ENCODE measurements around the gene DDX1. TPM values are rescaled to one million over a fixed set of nuclear protein-coding genes. Genes with fewer than 3 reads are reported as not detected.
"Not testable (repeated sequence)": the region's sequence is repeated elsewhere in the genome, so short reads cannot be mapped to it uniquely, and the experiment has no call there.

DDX1 gene
- total RNA-seq, 2 experiments from 2014 or later: 55.4 to 55.6 TPM

DNA sequence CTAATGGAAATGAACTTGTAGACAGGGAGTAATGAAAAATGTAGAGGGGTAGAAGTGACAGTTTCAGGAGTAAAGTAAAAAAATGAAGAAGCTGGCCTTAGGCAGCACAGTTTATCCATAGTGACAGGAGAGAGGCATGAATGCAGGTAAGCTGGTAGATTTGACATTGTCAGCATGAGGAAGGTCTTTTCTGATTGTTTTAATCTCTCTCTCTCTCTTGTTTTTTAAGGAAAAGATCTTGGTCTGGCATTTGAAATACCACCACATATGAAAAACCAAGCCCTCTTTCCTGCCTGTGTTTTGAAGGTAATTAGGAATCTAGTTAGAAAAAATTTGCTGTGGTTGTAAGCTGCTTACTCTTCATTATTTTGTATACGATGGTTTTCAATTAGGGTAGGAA is 14.1 kb downstream of the DDX1 start:
- H3K9me3 Mint-ChIP-seq: no peaks in the 10 kb centered on the region
- no peak overlapping the region for H3K4me3 Mint-ChIP-seq
- CTCF ChIA-PET: interaction anchor here (0.6 kb wide), 1 partner anchor 29 kb away, joined by 3 read pairs; no protein-coding TSS in a partner anchor
- POLR2A ChIA-PET: no interaction called here
- no peaks in the 10 kb centered on the region for H3K4me1 Mint-ChIP-seq
- H3K27me3 Mint-ChIP-seq: no peaks in the 10 kb centered on the region
- peaks cover 78% of the 10 kb centered on the region for H3K36me3 Mint-ChIP-seq (ENCODE audit: low read depth)
- DNase-seq: no peak
- no peak overlapping the region for H3K27ac Mint-ChIP-seq

GRCh38 chr2:15606481-15607441 is 15.1 kb downstream of the DDX1 start:
- no peaks in the 10 kb centered on the region for H3K9me3 Mint-ChIP-seq
- no peak overlapping the region for H3K4me3 Mint-ChIP-seq
- CTCF ChIA-PET: interaction anchor here (0.6 kb wide), 1 partner anchor 28 kb away, joined by 3 read pairs; no protein-coding TSS in a partner anchor
- no peak for DNase-seq
- H3K27ac Mint-ChIP-seq: no peak overlapping the region
- no peaks in the 10 kb centered on the region for H3K27me3 Mint-ChIP-seq
- no peaks in the 10 kb centered on the region for H3K4me1 Mint-ChIP-seq
- POLR2A ChIA-PET: interaction anchor here (0.8 kb wide), 1 partner anchor 14 kb away, joined by 3 read pairs; no protein-coding TSS in a partner anchor
- H3K36me3 Mint-ChIP-seq (ENCODE audit: low read depth): peaks cover 69% of the 10 kb centered on the region

DNA sequence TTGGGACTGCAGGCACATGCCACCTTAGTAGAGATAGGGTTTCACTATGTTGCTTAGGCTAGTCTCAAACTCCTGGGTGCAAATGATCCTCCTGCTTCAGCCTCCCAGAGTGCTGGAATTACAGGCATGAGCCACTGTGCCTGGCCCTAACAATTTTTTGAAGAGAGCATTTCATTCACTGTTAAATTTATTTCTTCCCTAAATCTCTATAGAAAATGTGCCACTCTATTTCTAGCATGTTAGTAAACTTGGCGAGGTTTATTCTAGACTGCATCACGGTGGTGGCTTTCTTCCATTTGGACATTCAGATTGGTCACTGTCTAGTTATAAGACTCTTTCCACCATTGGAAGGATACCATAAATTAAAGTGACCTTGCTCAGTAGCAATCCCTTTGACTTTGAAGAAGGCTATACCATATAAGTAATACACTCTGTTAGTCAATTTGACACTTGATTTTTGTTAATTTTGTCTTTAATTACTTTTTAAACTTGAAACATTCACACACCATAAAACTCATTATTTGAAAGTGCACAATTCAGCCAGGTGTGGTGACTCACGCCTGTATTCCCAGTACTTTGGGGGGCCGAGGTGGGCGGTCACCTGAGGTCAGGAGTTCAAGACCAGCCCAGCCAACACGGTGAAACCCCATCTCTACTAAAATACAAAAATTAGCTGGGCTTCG is 16.2 kb downstream of the DDX1 start:
- Mint-ChIP-seq H3K36me3 (ENCODE audit: low read depth) (peaks cover 63% of the 10 kb centered on the region), H3K4me3 (no peak overlapping the region), H3K27ac (no peak overlapping the region), H3K4me1 (no peaks in the 10 kb centered on the region), H3K9me3 (no peaks in the 10 kb centered on the region), H3K27me3 (no peaks in the 10 kb centered on the region)
- POLR2A ChIA-PET: interaction anchor here (2.1 kb wide), 1 partner anchor 16 kb away, joined by 7 read pairs; the partner anchor contains the start of gene DDX1
- no peak for DNase-seq
- CTCF ChIA-PET: no interaction called here

- no peak for DNase-seq
- Mint-ChIP-seq H3K27me3 (no peaks in the 10 kb centered on the region), H3K9me3 (no peaks in the 10 kb centered on the region), H3K4me1 (no peaks in the 10 kb centered on the region), H3K36me3 (ENCODE audit: low read depth) (peaks cover 63% of the 10 kb centered on the region), H3K27ac (no peak overlapping the region), H3K4me3 (no peak overlapping the region)
- ChIA-PET POLR2A (interaction anchor here (2.1 kb wide), 1 partner anchor 16 kb away, joined by 7 read pairs; the partner anchor contains the start of gene DDX1), CTCF (no interaction called here)
Observed at GRCh38 chr2:15608392-15608761, 16.7 kb downstream of the DDX1 start.

GRCh38 chr2:15609341-15610042 is 17.8 kb downstream of the DDX1 start:
- no peak for DNase-seq
- Mint-ChIP-seq H3K4me3 (no peak overlapping the region), H3K27me3 (no peaks in the 10 kb centered on the region), H3K4me1 (no peaks in the 10 kb centered on the region), H3K27ac (no peak overlapping the region), H3K9me3 (no peaks in the 10 kb centered on the region), H3K36me3 (ENCODE audit: low read depth) (peaks cover 61% of the 10 kb centered on the region)
- ChIA-PET POLR2A (interaction anchor here (2.1 kb wide), 1 partner anchor 17 kb away, joined by 7 read pairs; the partner anchor contains the start of gene DDX1), CTCF (interaction anchor here (0.6 to 0.8 kb wide), 3 partner anchors 37 to 426 kb away, joined by 3 read pairs; no protein-coding TSS in a partner anchor)

DNA sequence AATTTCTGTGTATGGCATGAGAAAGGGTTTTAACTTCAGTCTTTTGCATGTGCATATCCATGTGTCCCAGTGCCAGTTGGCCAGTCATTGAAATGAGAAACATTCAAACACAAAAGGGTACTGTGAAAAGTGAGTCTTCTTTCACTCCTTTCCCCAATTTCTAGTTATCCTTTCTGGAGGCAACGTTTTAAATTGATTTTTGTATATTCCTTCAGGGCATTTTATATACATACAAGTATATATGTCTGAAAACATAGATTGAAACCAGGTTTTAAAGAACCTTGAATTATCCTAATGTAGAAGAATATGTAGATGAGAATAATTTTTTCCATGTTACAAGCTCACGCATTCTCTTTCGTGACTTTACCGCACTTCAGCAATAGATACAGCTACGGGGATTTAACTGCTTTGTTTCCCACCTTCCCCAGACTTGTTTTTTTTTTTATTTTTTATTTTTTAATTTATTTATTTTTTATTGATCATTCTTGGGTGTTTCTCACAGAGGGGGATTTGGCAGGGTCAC is 18.8 kb downstream of the DDX1 start:
- H3K27me3 Mint-ChIP-seq: no peaks in the 10 kb centered on the region
- H3K36me3 Mint-ChIP-seq (ENCODE audit: low read depth): peaks cover 57% of the 10 kb centered on the region
- CTCF ChIA-PET: no interaction called here
- H3K4me3 Mint-ChIP-seq: no peak overlapping the region
- no peaks in the 10 kb centered on the region for H3K4me1 Mint-ChIP-seq
- no peaks in the 10 kb centered on the region for H3K9me3 Mint-ChIP-seq
- no peak overlapping the region for H3K27ac Mint-ChIP-seq
- POLR2A ChIA-PET: no interaction called here
- DNase-seq: no peak

DNA sequence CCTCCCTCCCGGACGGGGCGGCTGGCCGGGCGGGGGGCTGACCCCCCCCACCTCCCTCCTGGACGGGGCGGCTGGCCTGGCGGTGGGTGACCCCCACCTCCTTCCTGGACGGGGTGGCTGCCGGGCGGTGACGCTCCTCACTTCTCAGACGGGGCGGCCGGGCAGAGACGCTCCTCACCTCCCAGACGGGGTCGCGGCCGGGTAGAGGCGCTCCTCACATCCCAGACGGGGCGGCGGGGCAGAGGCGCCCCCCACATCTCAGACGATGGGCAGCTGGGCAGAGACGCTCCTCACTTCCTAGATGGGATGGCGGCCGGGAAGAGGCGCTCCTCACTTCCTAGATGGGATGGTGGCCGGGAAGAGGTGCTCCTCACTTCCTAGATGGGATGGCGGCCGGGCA is 20.4 kb downstream of the DDX1 start:
- DNase-seq, H3K4me3 Mint-ChIP-seq, H3K9me3 Mint-ChIP-seq, H3K27ac Mint-ChIP-seq, CTCF ChIA-PET, POLR2A ChIA-PET, H3K4me1 Mint-ChIP-seq, H3K27me3 Mint-ChIP-seq: not testable (repeated sequence)
- H3K36me3 Mint-ChIP-seq (ENCODE audit: low read depth): peaks cover 50% of the 10 kb centered on the region

DNA sequence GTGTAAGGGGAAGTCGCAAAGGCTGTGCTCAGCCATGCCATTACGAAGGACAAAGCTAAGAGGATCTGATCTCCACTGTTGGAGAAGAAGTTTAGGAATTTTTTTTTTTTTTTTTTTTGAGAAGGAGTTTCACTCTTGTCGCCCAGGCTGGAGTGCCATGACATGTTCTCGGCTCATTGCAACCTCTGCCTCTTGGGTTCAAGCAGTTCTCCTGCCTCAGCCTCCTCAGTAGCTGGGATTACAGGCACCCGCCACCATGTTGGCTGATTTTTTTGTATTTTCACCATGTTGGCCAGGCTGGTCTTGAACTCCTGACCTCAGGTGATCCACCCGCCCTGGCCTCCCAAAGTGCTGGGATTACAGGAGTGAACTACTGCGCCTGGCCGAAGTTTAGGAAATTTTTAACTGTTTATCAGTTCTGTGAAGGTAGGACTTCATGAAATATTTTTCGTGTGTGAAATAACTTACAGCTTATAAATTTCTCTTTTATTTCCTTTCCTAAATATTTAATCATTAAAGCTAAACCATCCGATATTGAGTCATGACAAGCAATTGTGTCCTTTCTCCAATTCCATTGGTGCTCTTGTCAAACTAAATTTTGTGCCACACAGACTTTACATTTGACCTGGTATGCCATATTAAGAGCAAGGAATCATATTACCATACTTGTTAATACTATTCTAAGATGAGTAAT is 22.2 kb downstream of the DDX1 start:
- no peak overlapping the region for H3K27ac Mint-ChIP-seq
- no peak overlapping the region for H3K4me3 Mint-ChIP-seq
- POLR2A ChIA-PET: interaction anchor here (0.7 kb wide), 1 partner anchor 48 kb away, joined by 4 read pairs; no protein-coding TSS in a partner anchor
- H3K4me1 Mint-ChIP-seq: no peaks in the 10 kb centered on the region
- H3K27me3 Mint-ChIP-seq: no peaks in the 10 kb centered on the region
- H3K9me3 Mint-ChIP-seq: no peaks in the 10 kb centered on the region
- H3K36me3 Mint-ChIP-seq (ENCODE audit: low read depth): peaks cover 42% of the 10 kb centered on the region
- no peak for DNase-seq
- CTCF ChIA-PET: interaction anchor here (0.7 kb wide), 1 partner anchor 15 kb away, joined by 4 read pairs; no protein-coding TSS in a partner anchor

- H3K9me3 Mint-ChIP-seq: no peaks in the 10 kb centered on the region
- no peaks in the 10 kb centered on the region for H3K4me1 Mint-ChIP-seq
- H3K27ac Mint-ChIP-seq: peak overlapping the region; percentile 16
- ChIA-PET CTCF (no interaction called here), POLR2A (interaction anchor here (0.7 kb wide), 1 partner anchor 410 kb away, joined by 3 read pairs; no protein-coding TSS in a partner anchor)
- no peak overlapping the region for H3K4me3 Mint-ChIP-seq
- H3K27me3 Mint-ChIP-seq: no peaks in the 10 kb centered on the region
- no peak for DNase-seq
- peaks cover 43% of the 10 kb centered on the region for H3K36me3 Mint-ChIP-seq (ENCODE audit: low read depth)
Observed at GRCh38 chr2:15614545-15615300, 23.1 kb downstream of the DDX1 start.

DNA sequence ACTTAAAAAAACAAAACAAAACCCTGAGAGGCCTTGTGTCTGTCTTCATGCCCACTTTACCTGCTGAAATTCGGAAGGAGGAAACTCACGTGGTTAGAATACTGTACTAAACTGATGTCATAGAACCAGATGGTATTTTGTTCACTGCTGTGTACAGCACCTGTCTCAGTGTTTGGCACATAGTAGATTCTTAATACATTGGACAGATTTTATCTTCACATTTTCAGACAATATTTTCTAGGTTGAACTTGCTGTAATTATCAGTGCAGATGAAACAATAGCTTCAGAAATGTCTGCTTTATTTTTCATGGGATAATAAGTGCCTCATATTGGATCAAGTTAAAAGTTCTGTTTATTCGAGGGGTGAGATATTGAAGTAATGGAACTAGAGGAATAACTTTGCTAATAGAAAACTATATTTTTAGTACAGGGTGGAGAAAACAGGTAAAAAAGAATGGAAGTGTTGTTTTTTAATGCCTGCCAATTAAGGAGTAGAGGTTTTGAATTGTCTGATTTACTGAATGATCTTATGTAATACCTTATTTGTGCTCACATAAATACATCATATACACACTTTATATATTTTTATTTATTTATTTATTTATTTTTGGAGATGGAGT is 23.7 kb downstream of the DDX1 start:
- Mint-ChIP-seq H3K27ac (peak overlapping the region; percentile 16), H3K9me3 (no peaks in the 10 kb centered on the region), H3K36me3 (ENCODE audit: low read depth) (peaks cover 41% of the 10 kb centered on the region), H3K27me3 (no peaks in the 10 kb centered on the region), H3K4me3 (no peak overlapping the region), H3K4me1 (no peaks in the 10 kb centered on the region)
- no peak for DNase-seq
- ChIA-PET CTCF (no interaction called here), POLR2A (interaction anchor here (0.7 kb wide), 1 partner anchor 409 kb away, joined by 3 read pairs; no protein-coding TSS in a partner anchor)

GRCh38 chr2:15616429-15616828 is 24.8 kb downstream of the DDX1 start:
- ChIA-PET POLR2A (no interaction called here), CTCF (no interaction called here)
- Mint-ChIP-seq H3K4me3 (no peak overlapping the region), H3K36me3 (ENCODE audit: low read depth) (peaks cover 43% of the 10 kb centered on the region), H3K27me3 (no peaks in the 10 kb centered on the region), H3K9me3 (no peaks in the 10 kb centered on the region), H3K27ac (no peak overlapping the region), H3K4me1 (no peaks in the 10 kb centered on the region)
- no peak for DNase-seq
